ENCODE data around the gene HOXA7. TPM values are rescaled to one million over a fixed set of nuclear protein-coding genes. Genes with fewer than 3 reads are reported as not detected.

HOXA7 gene
- total and polyA plus RNA-seq, 7 donors = 4.7 to 23.9 (median 9.1) TPM

DNA sequence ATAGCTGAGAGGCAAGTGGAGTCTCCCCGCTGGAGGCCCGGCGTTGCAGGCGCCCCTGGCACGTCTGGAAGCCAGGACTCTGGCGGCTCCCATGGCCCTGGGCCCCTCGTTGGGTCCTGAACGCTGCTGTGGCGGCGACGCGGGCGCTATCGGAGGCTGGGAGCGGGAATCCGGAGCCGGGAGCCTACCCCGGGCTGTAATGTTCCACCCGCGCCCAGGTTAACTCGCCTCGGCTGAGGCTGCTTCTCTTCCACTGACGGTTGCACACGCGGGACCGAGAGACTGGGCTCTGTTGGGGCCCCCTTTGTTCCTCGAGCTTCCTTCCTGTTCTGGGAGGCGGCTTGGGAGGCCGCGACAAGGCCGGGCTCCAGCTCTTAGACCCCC lies 11.7 kb downstream of the HOXA7 start:
- Histone ChIP-seq H3K36me3 (peaks cover 15 to 36% (median 17%) of the 10 kb centered on the region in 4 donors), H3K9me3 (no peaks in the 10 kb centered on the region), H3K4me3 (peak overlapping the region in 1 of 4 donors; percentile 60), H3K27ac (peak overlapping the region in 3 of 4 donors; percentile 52 to 93 (median 91)), H3K4me1 (peaks cover 0 to 49% (median 39%) of the 10 kb centered on the region in 4 donors), H3K27me3 (no peaks in the 10 kb centered on the region)
- peak; percentile 65 for DNase-seq
- 8 to 50% methylated on average over 31 of the region's 31 CpGs for WGBS, 2 donors
- TF ChIP-seq POLR2A (IDR thresholded peaks at IDR 0.05) (no peak), POLR2AphosphoS5 (IDR thresholded peaks at IDR 0.05) (no peak), EP300 (IDR thresholded peaks at IDR 0.05) (no peak)
- TF ChIP-seq, protein P1, sequence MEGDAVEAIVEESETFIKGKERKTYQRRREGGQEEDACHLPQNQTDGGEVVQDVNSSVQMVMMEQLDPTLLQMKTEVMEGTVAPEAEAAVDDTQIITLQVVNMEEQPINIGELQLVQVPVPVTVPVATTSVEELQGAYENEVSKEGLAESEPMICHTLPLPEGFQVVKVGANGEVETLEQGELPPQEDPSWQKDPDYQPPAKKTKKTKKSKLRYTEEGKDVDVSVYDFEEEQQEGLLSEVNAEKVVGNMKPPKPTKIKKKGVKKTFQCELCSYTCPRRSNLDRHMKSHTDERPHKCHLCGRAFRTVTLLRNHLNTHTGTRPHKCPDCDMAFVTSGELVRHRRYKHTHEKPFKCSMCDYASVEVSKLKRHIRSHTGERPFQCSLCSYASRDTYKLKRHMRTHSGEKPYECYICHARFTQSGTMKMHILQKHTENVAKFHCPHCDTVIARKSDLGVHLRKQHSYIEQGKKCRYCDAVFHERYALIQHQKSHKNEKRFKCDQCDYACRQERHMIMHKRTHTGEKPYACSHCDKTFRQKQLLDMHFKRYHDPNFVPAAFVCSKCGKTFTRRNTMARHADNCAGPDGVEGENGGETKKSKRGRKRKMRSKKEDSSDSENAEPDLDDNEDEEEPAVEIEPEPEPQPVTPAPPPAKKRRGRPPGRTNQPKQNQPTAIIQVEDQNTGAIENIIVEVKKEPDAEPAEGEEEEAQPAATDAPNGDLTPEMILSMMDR (IDR thresholded peaks at IDR 0.05) = no peak
- intact Hi-C loops (cut with DNase I) = no loop called here

DNA sequence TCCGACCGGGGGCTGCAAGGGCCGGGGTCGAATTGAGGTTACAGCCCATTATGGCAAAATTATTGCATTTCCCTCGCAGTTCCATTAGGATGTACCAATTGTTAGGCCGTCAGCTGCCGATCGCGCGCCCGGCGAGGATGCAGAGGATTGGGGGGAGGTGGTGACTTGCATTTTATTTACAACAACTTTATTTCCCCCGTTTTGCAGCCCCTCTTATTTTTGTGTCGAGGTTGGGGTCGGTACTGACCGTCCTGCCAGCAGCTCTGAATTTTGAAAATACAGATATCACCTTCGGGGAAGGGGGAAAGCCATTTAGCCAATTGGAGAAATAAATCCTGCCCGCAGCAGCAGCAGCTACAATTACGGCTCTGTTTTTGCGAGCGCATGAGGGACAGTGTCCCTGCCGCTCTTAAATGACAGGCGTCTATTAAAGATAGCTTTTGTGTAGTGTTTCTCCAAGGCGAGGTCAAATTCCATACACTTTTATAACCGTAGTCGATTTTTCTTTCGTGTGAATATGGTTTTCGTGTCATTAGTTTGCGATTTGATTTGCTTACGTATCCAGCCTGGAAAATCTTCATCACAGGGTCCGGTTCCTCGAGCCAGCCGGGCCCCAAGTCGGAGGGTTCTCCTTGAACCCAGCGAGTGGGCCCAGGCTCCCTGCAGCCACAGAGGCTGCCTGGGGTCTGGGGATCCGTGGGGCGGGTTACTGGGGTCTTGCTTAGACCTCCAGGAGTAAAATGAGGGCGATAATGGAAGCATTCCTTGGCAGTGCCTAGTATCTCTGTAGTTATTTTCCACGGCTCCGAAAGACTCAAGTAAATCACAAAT lies 12.3 kb downstream of the HOXA7 start:
- H3K4me3 ChIP-seq = peak overlapping the region in 3 of 4 donors; percentile 52 to 60 (median 58)

DNA sequence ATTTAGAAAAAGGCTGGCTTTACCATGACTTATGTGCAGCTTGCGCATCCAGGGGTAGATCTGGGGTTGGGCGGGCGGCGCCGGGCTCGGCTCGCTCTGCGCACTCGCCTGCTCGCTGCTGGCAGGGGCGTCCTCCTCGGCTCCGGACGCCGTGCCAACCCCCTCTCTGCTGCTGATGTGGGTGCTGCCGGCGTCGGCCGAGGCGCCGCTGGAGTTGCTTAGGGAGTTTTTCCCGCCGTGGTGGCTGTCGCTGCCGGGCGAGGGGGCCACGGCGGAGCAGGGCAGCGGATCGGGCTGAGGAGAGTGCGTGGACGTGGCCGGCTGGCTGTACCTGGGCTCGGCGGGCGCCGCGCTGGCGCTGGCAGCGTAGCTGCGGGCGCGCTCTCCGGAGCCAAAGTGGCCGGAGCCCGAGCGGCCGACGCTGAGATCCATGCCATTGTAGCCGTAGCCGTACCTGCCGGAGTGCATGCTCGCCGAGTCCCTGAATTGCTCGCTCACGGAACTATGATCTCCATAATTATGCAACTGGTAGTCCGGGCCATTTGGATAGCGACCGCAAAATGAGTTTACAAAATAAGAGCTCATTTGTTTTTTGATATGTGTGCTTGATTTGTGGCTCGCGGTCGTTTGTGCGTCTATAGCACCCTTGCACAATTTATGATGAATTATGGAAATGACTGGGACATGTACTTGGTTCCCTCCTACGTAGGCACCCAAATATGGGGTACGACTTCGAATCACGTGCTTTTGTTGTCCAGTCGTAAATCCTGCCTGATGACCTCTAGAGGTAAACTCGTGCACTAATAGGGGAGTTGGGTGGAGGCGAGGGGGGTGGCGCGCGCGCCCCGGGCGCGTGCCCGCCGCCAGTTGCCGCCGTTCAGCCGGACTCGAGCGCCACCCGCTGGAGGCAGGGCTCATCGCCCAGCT lies 13.2 kb downstream of the HOXA7 start, which contains the start of gene HOXA5:
Gene HOXA5, minus strand, starts transcription at position 659 of the 927 bp plus-strand sequence. Its CDS starts 74 bp downstream, at position 585.
- 11 to 44% methylated on average over 86 of the region's 86 CpGs for WGBS, 2 donors
- Histone ChIP-seq H3K4me1 (peaks cover 0 to 43% (median 27%) of the 10 kb centered on the region in 4 donors), H3K36me3 (peaks cover 15 to 43% (median 17%) of the 10 kb centered on the region in 4 donors), H3K27ac (peak within 1 kb of the TSS; percentile 82 to 99 (median 92)), H3K27me3 (no peaks in the 10 kb centered on the region), H3K4me3 (peak within 1 kb of the TSS; percentile 30 to 60 (median 55)), H3K9me3 (no peaks in the 10 kb centered on the region)
- peak; percentile 90 for DNase-seq
- intact Hi-C loops (cut with DNase I) = loop anchor here (2.0 kb wide), 1 partner anchor 288 kb away; no protein-coding TSS in a partner anchor
- TF ChIP-seq POLR2AphosphoS5 (IDR thresholded peaks at IDR 0.05) = peak; percentile 86 to 96 (median 90)
- peak; percentile 28 to 60 for TF ChIP-seq POLR2A (IDR thresholded peaks at IDR 0.05)
- peak in 2 of 4 donors; percentile 67 to 86 for TF ChIP-seq EP300 (IDR thresholded peaks at IDR 0.05)
- TF ChIP-seq, protein P1 (IDR thresholded peaks at IDR 0.05) = peak; percentile 62 to 75 (median 68)

More for the DNA sequence above, 12.3 kb downstream of the HOXA7 start:
- no peaks in the 10 kb centered on the region for H3K27me3 ChIP-seq
- peak; percentile 64 for DNase-seq
- H3K4me1 ChIP-seq = peaks cover 0 to 48% (median 34%) of the 10 kb centered on the region in 4 donors
- intact Hi-C loops (cut with DNase I) = loop anchor here (2.0 kb wide), 1 partner anchor 289 kb away; no protein-coding TSS in a partner anchor
- H3K36me3 ChIP-seq = peaks cover 15 to 42% (median 17%) of the 10 kb centered on the region in 4 donors
- TF ChIP-seq, protein P1 (IDR thresholded peaks at IDR 0.05) = no peak
- no peaks in the 10 kb centered on the region for H3K9me3 ChIP-seq
- H3K27ac ChIP-seq = peak overlapping the region; percentile 52 to 99 (median 92)
- WGBS, 2 donors = 12 to 59% methylated on average over 40 of the region's 40 CpGs

DNA sequence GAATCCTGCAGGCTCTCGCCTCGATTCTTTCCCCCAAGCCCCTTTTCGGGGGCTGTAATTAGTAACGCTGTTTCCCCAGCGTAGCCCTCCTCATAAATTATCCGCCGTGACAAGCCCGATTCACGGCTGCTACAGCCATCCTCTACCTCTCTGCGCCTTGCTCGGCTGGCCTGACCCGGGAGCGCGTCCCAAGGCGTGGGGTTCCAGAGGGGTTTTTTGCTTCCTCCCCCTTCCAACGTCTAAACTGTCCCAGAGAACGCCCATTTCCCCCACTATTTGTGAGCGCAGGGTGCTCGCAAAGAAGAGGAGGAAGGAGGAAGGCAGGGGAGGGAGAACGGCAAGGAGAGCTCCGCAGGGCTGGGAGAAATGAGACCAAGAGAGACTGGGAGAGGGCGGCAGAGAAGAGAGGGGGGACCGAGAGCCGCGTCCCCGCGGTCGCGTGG lies 13.9 kb downstream of the HOXA7 start:
- Histone ChIP-seq H3K9me3 (no peaks in the 10 kb centered on the region), H3K27me3 (no peaks in the 10 kb centered on the region), H3K4me3 (peak overlapping the region; percentile 30 to 60 (median 55)), H3K27ac (peak overlapping the region; percentile 82 to 99 (median 92)), H3K4me1 (peaks cover 0 to 42% (median 25%) of the 10 kb centered on the region in 4 donors), H3K36me3 (peaks cover 15 to 43% (median 17%) of the 10 kb centered on the region in 4 donors)
- intact Hi-C loops (cut with DNase I) = loop anchor here (2.0 kb wide), 1 partner anchor 288 kb away; no protein-coding TSS in a partner anchor
- no peak for DNase-seq
- TF ChIP-seq, protein P1 (IDR thresholded peaks at IDR 0.05) = no peak
- TF ChIP-seq EP300 (IDR thresholded peaks at IDR 0.05) (no peak), POLR2AphosphoS5 (IDR thresholded peaks at IDR 0.05) (no peak), POLR2A (IDR thresholded peaks at IDR 0.05) (no peak)
- 8 to 50% methylated on average over 29 of the region's 29 CpGs for WGBS, 2 donors
